Measurements from ENCODE around the gene TP53BP2. TPM values are rescaled to one million over a fixed set of nuclear protein-coding genes. Genes with fewer than 3 reads are reported as not detected.
A peak's percentile ranks its signal among the peaks of the same experiment; 100 is the strongest.
"Not testable (repeated sequence)": the region's sequence is repeated elsewhere in the genome, so short reads cannot be mapped to it uniquely, and the experiment has no call there.

The TP53BP2 gene
- total RNA-seq, 4 donors from 2014 or later = 16.4 to 33.2 (median 29.2) TPM

- Histone ChIP-seq H3K36me3 (peaks cover 0 to 42% (median 3%) of the 10 kb centered on the region in 3 donors), H3K9me3 (no peaks in the 10 kb centered on the region), H3K27me3 (no peaks in the 10 kb centered on the region), H3K4me3 (no peak overlapping the region), H3K27ac (peak overlapping the region in 2 of 4 donors; percentile 34 to 43), H3K4me1 (peaks cover 40 to 83% (median 64%) of the 10 kb centered on the region in 3 donors)
- TF ChIP-seq POLR2A (IDR thresholded peaks at IDR 0.05) (no peak), CTCF (IDR thresholded peaks at IDR 0.05) (no peak)
- 33 to 51% methylated on average over 1 to 3 of the region's 7 CpGs for WGBS, 2 donors
- DNase-seq = no peak
- intact Hi-C loops (cut with DNase I) = no loop called here
Measured at GRCh38 chr1:223737342-223737741, 108.4 kb downstream of the TP53BP2 start.

GRCh38 chr1:223736638-223737037, 109.1 kb downstream of the TP53BP2 start:
- 82 to 92% methylated on average over 1 to 5 of the region's 5 CpGs for WGBS, 2 donors
- DNase-seq; H3K4me3 ChIP-seq; intact Hi-C loops (cut with DNase I); H3K9me3 ChIP-seq; H3K27me3 ChIP-seq: not testable (repeated sequence)
- H3K27ac ChIP-seq = peak overlapping the region in 1 of 4 donors; percentile 11
- H3K4me1 ChIP-seq = peaks cover 46 to 84% (median 66%) of the 10 kb centered on the region in 3 donors
- H3K36me3 ChIP-seq = peaks cover 0 to 48% (median 3%) of the 10 kb centered on the region in 3 donors

GRCh38 chr1:223733898-223734852, 111.6 kb downstream of the TP53BP2 start:
- no peak overlapping the region for H3K4me3 ChIP-seq

GRCh38 chr1:223732993-223733798, 112.6 kb downstream of the TP53BP2 start:
- Histone ChIP-seq H3K4me3 (no peak overlapping the region), H3K4me1 (peaks cover 43 to 74% (median 54%) of the 10 kb centered on the region in 3 donors), H3K36me3 (peaks cover 0 to 59% (median 3%) of the 10 kb centered on the region in 3 donors), H3K9me3 (no peaks in the 10 kb centered on the region), H3K27ac (peak overlapping the region; percentile 27 to 67 (median 60)), H3K27me3 (no peaks in the 10 kb centered on the region)
- WGBS, 2 donors = 50 to 53% methylated on average over 6 of the region's 6 CpGs
- TF ChIP-seq POLR2A (IDR thresholded peaks at IDR 0.05) (no peak), CTCF (IDR thresholded peaks at IDR 0.05) (no peak)
- intact Hi-C loops (cut with DNase I) = no loop called here
- no peak for DNase-seq

More at GRCh38 chr1:223733898-223734852, 111.6 kb downstream of the TP53BP2 start:
- 68 to 73% methylated on average over 18 to 19 of the region's 20 CpGs for WGBS, 2 donors
- Histone ChIP-seq H3K27ac (peak overlapping the region; percentile 27 to 67 (median 60)), H3K9me3 (no peaks in the 10 kb centered on the region), H3K36me3 (peaks cover 0 to 56% (median 3%) of the 10 kb centered on the region in 3 donors), H3K27me3 (no peaks in the 10 kb centered on the region), H3K4me1 (peaks cover 46 to 84% (median 63%) of the 10 kb centered on the region in 3 donors)
- DNase-seq = no peak
- intact Hi-C loops (cut with DNase I) = no loop called here
- TF ChIP-seq POLR2A (IDR thresholded peaks at IDR 0.05) (no peak), CTCF (IDR thresholded peaks at IDR 0.05) (no peak)

GRCh38 chr1:223731133-223731770, 114.5 kb downstream of the TP53BP2 start:
- TF ChIP-seq CTCF (IDR thresholded peaks at IDR 0.05) (no peak), POLR2A (IDR thresholded peaks at IDR 0.05) (no peak)
- WGBS, 2 donors = 49 to 56% methylated on average over 9 to 11 of the region's 13 CpGs
- no peaks in the 10 kb centered on the region for H3K27me3 ChIP-seq
- no peak overlapping the region for H3K4me3 ChIP-seq
- intact Hi-C loops (cut with DNase I) = no loop called here
- DNase-seq = no peak
- peaks cover 55 to 78% (median 60%) of the 10 kb centered on the region in 3 donors for H3K4me1 ChIP-seq
- peak overlapping the region; percentile 50 to 80 (median 54) for H3K27ac ChIP-seq
- H3K36me3 ChIP-seq = peaks cover 0 to 57% (median 3%) of the 10 kb centered on the region in 3 donors
- H3K9me3 ChIP-seq = no peaks in the 10 kb centered on the region
